Measurements from ENCODE around the gene PTPRN2. TPM values are rescaled to one million over a fixed set of nuclear protein-coding genes. Genes with fewer than 3 reads are reported as not detected.

The PTPRN2 gene
- total and polyA plus RNA-seq, 2 of the 8 experiments (the other 6 are each of a cell fraction or from before 2014, with no cell fraction given) = 2.6 to 4.5 TPM

GRCh38 chr7:157740251-157740798 lies 847.3 kb downstream of the PTPRN2 start (continued):
- TF ChIP-seq SP1 (IDR thresholded peaks at IDR 0.05; ENCODE audit: low read depth, low read length) (no peak), RBBP5 (IDR thresholded peaks at IDR 0.05; ENCODE audit: borderline replicate concordance, low read depth, low read length) (no peak), KDM5A (IDR thresholded peaks at IDR 0.05; ENCODE audit: low read length) (no peak), POLR2AphosphoS5 (IDR thresholded peaks at IDR 0.05; ENCODE audit: low read depth, low read length) (no peak), KDM1A (IDR thresholded peaks at IDR 0.05; ENCODE audit: borderline replicate concordance, low read length) (no peak), RFX5 (IDR thresholded peaks at IDR 0.05; ENCODE audit: borderline replicate concordance, low read depth, low read length) (no peak)

All from H1 (cell line).